GM21367 (cell line): ENCODE results near the gene AADACL2.
"Not testable (repeated sequence)": the region's sequence is repeated elsewhere in the genome, so short reads cannot be mapped to it uniquely, and the experiment has no call there.

ENCODE experiments used
- ATAC-seq: cut with Tn5 transposase; IDR thresholded peaks from one replicate; pipeline ENCODE4 v1.9.1; 2021; ENCODE audit not compliant: unreplicated experiment

Gene AADACL2

GRCh38 chr3:151733613-151734012 lies at the start of gene AADACL2:
TSS of gene AADACL2 (plus strand) at chr3:151733927. CDS start at chr3:151734036, 109 bp downstream.
- no peak for ATAC-seq

- no peak for ATAC-seq
Observed at GRCh38 chr3:151684094-151684493, 49.6 kb upstream of the AADACL2 start.

- ATAC-seq = no peak
Observed at GRCh38 chr3:151686257-151686656, 47.5 kb upstream of the AADACL2 start.

GRCh38 chr3:151687076-151687475 lies 46.7 kb upstream of the AADACL2 start:
- ATAC-seq = no peak

DNA sequence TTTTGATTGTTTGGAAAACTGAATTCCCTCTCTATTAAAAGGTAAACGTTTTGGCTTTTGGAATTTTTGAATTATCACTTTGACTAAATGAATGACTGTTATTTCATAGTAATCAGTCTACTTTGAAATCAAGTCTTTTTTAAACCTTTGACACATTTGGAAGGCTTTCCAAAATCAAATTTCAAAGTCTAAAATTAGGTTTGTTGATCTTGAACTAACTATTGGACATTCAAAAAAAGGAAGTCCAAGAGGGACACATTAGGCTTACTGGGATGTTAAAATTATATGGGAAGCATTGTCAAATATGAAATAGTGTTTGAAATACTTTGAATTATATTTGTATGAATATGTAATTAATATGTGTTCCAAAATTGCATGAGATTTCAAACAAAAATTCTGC lies 45.2 kb upstream of the AADACL2 start:
- ATAC-seq = no peak

DNA sequence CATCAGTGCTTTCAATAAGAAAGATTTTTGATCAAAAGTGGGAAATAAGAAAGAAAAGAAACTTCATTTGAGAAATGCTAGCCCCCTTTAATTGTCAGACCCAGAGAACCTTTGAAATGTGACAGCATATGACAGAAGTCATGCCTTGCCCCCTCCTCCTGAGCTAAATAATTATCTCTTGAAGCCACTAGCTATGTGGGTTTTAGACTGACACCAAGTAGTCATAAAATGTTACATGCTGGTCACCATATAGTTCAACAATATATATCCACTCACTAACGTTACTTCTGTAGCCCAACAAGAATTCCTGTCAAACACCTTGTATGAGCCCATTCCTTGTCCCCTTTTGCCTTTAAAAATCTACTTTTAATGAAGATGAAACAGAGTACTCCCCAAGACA lies 43.1 kb upstream of the AADACL2 start:
- no peak for ATAC-seq

GRCh38 chr3:151697496-151697895 lies 36.2 kb upstream of the AADACL2 start:
- no peak for ATAC-seq

GRCh38 chr3:151707216-151707615 lies 26.5 kb upstream of the AADACL2 start:
- ATAC-seq = no peak

GRCh38 chr3:151708868-151709267 lies 24.9 kb upstream of the AADACL2 start:
- no peak for ATAC-seq

DNA sequence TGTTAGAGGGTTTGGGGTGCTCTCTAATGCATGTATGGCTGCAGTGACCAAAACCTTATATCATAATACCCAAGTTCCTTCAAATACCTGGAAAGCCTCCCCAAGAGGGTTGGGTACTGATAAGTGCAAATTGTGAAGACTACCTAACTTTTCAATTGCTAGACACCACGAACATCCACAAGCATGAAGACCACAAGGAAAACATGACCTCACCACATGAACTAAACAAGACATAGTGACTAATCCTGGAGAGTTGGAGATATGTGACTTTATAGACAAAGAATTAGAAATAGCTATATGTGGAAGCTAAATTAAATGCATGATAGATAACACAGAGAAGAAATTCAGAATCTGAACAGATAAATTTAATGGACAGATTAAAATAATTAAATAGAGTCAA lies 23.9 kb upstream of the AADACL2 start:
- no peak for ATAC-seq

DNA sequence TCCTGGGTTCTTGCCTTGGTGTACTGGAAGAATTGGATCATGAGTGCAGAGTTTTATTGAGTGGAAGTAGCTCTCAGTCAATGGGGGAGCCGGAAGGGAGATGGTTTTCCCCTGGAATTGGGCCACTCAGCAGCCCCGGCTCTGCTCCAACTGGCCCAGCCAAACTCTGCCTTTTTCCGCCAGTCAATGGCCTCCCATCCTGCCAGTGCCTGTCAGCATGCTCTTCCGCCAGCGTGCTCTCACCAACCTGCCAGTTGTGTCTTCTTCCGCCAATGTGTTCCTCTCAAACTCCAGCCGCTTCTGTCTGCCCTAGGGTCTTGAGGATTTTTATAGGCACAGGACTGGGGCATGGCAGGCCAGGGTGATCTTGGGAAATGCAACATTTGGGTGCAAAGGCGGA lies 12.4 kb upstream of the AADACL2 start:
- no peak for ATAC-seq

DNA sequence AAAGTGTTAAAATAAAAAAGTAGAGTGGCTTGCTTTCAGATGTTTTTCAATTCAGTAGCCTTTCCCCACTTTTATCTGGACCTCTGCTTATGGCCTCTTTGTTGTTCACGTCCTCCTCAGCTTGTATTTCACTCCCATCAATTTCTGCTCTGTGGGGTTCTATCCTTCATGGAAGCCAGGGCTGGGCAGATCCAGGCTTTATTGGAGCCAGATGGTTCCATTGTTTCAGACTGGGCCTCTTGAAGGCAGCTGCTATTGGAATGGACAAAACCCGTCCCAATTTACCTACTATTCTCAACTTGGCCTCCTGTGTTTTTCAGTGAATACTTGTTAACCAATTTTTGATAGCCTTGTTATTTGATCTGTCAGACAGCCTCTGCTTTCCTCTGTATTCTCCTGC lies 10.9 kb upstream of the AADACL2 start:
- ATAC-seq = no peak

DNA sequence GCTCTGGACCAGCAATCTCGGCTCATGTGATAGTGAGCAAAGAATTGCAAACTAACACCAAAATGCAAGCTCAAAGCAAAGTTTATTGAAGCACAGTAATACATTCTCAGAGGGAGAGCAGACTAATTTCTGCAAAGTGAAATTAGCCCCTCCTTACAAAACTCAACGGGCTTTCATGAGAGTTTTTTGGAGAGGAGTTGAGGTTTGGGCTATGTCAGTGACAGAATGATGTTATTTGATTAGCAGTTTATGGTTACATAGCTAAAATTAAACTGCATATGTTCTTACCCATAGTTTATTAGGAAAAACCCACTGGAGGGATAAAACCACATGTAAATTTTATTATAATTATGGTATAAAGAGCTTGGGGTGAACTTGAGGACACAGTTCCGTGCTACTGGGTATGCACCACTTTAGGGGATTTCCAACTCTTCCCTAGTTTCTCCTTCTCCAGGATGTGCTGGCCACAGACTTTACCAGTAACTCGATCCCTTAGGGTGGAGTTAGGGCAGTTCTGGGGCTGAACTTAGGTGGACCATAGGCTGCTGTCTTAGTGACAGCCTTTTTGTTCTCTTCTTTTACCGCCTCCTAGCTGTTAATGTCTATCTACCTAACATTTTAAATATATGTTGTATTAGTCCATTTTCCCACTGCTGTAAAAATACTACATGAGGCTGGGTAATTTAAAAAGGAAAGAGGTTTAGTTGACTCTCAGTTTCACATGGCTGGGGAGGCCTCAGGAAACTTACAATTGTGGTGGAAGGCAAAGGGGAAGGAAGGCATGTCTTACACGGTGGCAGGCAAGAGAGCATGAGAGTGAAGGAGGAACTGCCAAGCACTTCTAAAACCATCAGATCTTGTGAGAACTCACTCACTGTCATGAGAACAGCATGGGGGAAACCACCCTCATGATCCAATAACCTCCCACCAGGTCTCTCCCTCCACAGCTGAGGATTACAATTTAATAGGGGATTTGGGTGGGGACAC lies 8.9 kb upstream of the AADACL2 start:
- no peak for ATAC-seq

GRCh38 chr3:151726016-151726415 lies 7.7 kb upstream of the AADACL2 start:
- no peak for ATAC-seq

- ATAC-seq = no peak
Observed at GRCh38 chr3:151732861-151733260, 866 bp upstream of the AADACL2 start.

DNA sequence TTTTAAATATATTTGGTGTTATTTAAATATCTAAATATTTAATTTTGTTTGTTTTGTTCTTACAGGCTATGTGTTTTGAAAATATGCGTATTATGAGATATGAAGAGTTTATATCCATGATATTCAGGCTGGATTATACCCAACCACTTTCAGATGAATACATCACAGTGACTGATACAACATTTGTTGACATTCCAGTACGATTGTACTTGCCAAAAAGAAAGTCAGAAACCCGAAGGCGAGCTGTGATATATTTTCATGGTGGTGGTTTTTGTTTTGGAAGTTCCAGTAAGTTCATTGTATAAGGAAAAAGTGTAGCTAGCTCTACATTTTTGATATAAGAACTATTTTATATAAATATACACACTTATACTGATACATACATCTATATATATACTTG lies 6.9 kb downstream of the AADACL2 start:
- no peak for ATAC-seq

DNA sequence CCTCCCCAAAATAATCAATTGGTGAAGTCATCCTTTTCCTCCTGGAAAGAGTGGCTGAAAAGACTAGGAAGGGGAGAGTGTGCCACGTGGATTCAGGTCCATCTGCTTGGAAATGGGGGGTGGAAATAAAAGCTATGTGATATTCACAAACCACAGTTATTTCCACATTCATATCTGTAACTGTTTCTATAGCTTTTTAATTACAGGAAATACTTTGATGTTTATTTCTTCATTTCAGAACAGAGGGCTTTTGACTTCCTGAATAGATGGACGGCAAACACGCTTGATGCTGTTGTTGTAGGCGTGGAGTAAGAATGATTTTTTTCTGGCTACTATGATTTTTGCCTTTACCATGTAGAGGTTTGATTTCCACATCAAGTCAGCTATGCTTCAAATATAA lies 10.1 kb downstream of the AADACL2 start:
- no peak for ATAC-seq

DNA sequence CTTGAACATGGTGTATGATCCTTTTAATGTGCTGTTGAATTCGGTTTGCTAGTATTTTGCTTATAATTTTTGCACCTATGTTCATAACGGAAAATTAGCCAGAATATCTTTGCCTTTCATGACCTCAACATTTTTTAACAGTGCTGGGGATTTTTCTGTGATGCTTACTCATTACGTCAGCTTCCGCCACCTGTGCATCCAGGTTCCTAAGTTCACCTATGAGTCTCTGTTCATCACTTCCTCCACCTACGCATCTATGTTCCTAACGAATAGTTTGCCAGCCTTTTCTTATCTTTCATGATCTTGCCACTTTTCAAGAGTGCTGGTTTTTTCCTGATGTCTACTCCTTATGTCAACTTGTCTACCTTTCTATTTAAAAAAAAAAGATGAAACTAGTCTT lies 16.5 kb downstream of the AADACL2 start:
- ATAC-seq = no peak

DNA sequence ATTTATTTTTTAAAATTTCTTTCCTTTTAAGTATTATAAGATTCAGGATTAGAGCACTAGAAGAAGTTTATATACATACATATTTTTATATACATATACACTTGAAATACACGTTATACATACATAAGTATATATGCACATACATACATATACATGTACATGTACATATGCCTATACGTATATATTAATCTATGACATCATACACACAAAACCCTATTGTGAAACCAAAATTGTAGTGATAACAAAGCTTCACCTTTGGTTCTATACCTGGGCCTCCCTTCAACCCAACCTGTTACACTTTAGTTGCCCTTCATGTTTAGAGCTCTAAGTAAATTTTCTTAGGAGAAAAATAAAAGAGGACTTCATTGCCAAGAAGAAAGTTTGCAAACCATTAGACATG lies 17.0 kb downstream of the AADACL2 start:
- ATAC-seq = no peak

GRCh38 chr3:151751161-151751560 lies 17.4 kb downstream of the AADACL2 start:
- ATAC-seq = no peak

GRCh38 chr3:151753846-151754245 lies 20.1 kb downstream of the AADACL2 start:
- ATAC-seq = no peak

GRCh38 chr3:151761581-151761980 lies 27.9 kb downstream of the AADACL2 start:
- ATAC-seq = no peak

- not testable (repeated sequence) for ATAC-seq
Observed at GRCh38 chr3:151764699-151765098, 31.0 kb downstream of the AADACL2 start.
